Measurements from ENCODE around the gene CEACAM3. TPM values are rescaled to one million over a fixed set of nuclear protein-coding genes. Genes with fewer than 3 reads are reported as not detected.

The CEACAM3 gene
- total and polyA plus RNA-seq, 9 of the 15 experiments (the other 6 are each of a cell fraction or from before 2014, with no cell fraction given): not detected

DNA sequence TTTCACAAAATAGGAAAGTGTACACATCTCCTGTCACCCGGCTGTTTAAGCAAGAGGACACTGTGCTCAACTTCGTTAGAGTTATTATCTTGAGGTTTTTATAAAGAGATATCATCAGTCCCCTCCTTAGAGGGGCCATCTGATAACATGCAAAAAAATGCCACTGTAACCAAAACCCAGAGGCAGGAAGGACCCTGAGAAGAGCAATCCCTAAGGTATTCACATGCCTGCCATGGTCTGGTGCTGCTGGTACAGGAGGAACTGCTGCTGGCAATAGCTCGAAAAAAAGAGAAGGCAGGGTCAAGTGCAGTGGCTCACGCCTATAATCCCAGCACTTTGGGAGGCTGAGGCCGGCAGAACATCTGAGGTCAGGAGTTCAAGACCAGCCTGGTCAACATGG, 12.8 kb upstream of the CEACAM3 start:
- H3K27me3 ChIP-seq (ENCODE audit: control insufficient read depth in 2 of 2, insufficient read depth in 2 of 2, low read length in 2 of 2): peaks cover 14 to 28% of the 10 kb centered on the region in 2 experiments
- no peaks in the 10 kb centered on the region for H3K36me3 ChIP-seq (ENCODE audit: control insufficient read depth, insufficient read depth, low read length)
- ATAC-seq (no peak), FAIRE-seq (no peak), DNase-seq (ENCODE audit: extremely low read depth in 1 of 4, low spot score in 3 of 4) (no peak)
- H3K27ac ChIP-seq (ENCODE audit: extremely low read depth, low read depth, low read length): no peak overlapping the region
- no TSS peak for BruUV-seq (replicated peaks)
- H3K4me3 ChIP-seq: no peak overlapping the region
- 0 out of 2 replicates have a peak, but pooled peaks cover 4% of the 10 kb centered on the region for H4K20me1 ChIP-seq (replicated peaks; ENCODE audit: control insufficient read depth, insufficient read depth, low read length)
- 0% methylated on average over 5 of the region's 5 CpGs for WGBS (ENCODE audit: insufficient coverage, low coverage, missing lambda C conversion rate)
- no peak overlapping the region for H3K9ac ChIP-seq (ENCODE audit: insufficient read depth in 1 of 2, low read depth in 2 of 2, low read length in 2 of 2)
- TF ChIP-seq L3MBTL2 (IDR thresholded peaks at IDR 0.05): no peak
- TF ChIP-seq, protein P1, sequence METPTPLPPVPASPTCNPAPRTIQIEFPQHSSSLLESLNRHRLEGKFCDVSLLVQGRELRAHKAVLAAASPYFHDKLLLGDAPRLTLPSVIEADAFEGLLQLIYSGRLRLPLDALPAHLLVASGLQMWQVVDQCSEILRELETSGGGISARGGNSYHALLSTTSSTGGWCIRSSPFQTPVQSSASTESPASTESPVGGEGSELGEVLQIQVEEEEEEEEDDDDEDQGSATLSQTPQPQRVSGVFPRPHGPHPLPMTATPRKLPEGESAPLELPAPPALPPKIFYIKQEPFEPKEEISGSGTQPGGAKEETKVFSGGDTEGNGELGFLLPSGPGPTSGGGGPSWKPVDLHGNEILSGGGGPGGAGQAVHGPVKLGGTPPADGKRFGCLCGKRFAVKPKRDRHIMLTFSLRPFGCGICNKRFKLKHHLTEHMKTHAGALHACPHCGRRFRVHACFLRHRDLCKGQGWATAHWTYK (CRISPR knock-in tag; IDR thresholded peaks at IDR 0.05): no peak
- TF ChIP-seq ZNF282 (CRISPR knock-in tag; IDR thresholded peaks at IDR 0.05): no peak
- no peak for TF ChIP-seq SREBF1 (IDR thresholded peaks at IDR 0.05; ENCODE audit: borderline replicate concordance, low read depth, low read length)
- TF ChIP-seq POLR2H (tag; IDR thresholded peaks at IDR 0.05; ENCODE audit: low read depth): no peak
- ChIA-PET CTCF (ENCODE audit: low intra/inter-chr PET ratio) (no interaction called here), POLR2A (interaction anchor here (0.9 kb wide), 1 partner anchor 10 kb away, joined by 4 read pairs; no protein-coding TSS in a partner anchor)
- H3K4me1 ChIP-seq (replicated peaks in 1 of 2; ENCODE audit: control insufficient read depth in 2 of 2, insufficient read depth in 2 of 2, low read length in 2 of 2): no peaks in the 10 kb centered on the region
- no peak overlapping the region for H2AFZ ChIP-seq (ENCODE audit: low read depth, low read length)
- H3K79me2 ChIP-seq (ENCODE audit: control insufficient read depth, insufficient read depth, low read length): no peaks in the 10 kb centered on the region
- no peaks in the 10 kb centered on the region for H3K9me1 ChIP-seq (ENCODE audit: control insufficient read depth, insufficient read depth, low read length)
- H3K4me2 ChIP-seq (ENCODE audit: insufficient read depth, low read length): no peak overlapping the region
- intact Hi-C loops (cut with micrococcal nuclease) (no loop called here), in situ Hi-C loops (cut with MboI) (no loop called here)
- H3K9me3 ChIP-seq (replicated peaks; ENCODE audit: control insufficient read depth, insufficient read depth, low read depth, low read length): no peaks in the 10 kb centered on the region

Measured in K562 (cell line).